HG03039 (cell line): ENCODE data around the gene UBL5.
A peak's percentile ranks its signal among the peaks of the same experiment; 100 is the strongest.
"Not testable (repeated sequence)": the region's sequence is repeated elsewhere in the genome, so short reads cannot be mapped to it uniquely, and the experiment has no call there.

Experiments used
- ATAC-seq: cut with Tn5 transposase; IDR thresholded peaks from one replicate; pipeline ENCODE4 v1.9.1; 2021; ENCODE audit warnings: mild to moderate bottlenecking, moderate library complexity; ENCODE audit not compliant: unreplicated experiment

Gene UBL5

DNA sequence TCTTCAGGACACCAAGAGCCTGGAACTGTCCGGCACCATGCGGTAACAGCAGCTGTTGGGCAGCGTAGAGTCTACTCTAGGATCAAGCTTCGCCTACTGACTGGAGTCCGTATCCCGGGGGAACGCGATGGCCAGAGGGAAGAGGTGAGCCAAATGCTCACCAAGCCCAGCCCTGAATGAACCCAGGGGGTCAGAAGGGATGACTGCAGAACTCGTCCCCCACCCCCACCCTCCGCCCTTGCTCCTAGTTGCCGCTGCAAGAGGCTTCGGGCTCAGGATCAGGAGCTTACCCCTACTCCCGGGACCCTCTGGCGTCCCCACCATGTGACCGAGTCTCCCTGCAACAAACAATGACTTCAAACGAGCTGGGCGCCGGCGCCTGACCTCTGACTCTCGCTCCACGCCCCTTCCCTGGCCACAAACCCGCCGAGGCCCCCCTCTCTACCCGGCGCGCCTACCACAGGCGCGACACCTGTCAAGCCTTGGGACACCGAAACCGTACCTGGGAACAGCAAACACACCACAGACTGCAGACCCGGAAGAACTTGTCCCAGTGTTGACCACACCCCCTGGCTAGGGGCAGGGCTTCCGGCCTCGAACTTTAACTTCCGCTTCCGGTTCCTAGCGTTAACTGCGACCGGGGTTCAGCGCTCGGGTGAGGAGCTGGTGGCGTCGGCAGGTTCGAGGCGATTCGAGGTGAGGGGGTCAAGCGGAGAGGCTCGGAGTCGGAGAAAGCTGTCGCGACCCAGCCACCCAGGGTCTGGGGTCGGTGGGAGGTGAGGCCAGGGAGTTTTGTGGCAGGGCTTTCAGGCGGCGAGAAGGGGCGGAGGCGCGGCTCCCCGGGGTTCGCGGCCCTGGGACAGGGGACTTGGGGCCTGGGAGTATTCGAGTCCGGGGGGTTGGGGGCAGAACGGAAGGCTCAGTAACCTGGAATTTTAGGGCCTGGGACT lies at the start of gene UBL5:
UBL5 (plus strand) TSS at position 630 of the 950 bp plus-strand sequence. CDS start 420 bp downstream, outside the sequence.
- peak; percentile 91 for ATAC-seq

GRCh38 chr19:9782338-9782737 lies 45.4 kb upstream of the UBL5 start:
- ATAC-seq: no peak

DNA sequence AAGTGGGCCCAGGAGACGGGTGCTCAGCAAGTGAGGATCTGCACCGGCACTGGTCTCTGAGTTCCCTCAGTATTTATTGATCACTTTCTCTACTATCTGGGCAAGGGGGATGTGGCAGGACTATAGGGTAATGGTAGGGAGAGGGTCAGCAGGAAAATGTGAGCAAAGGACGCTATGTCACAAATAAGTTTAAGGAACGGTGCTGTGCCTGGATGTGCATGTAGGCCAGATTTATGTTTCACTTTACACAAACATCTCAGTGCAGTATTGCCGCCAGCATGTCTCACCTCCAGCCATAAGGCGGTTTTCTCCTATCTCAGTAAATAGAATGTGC lies 43.6 kb upstream of the UBL5 start:
- not testable (repeated sequence) for ATAC-seq

GRCh38 chr19:9785367-9786331 lies 42.1 kb upstream of the UBL5 start:
- peak; percentile 60 for ATAC-seq

GRCh38 chr19:9786342-9786741 lies 41.4 kb upstream of the UBL5 start:
- no peak for ATAC-seq

- ATAC-seq: no peak
These were observed 40.9 kb upstream of the UBL5 start for GRCh38 chr19:9786819-9787218.

DNA sequence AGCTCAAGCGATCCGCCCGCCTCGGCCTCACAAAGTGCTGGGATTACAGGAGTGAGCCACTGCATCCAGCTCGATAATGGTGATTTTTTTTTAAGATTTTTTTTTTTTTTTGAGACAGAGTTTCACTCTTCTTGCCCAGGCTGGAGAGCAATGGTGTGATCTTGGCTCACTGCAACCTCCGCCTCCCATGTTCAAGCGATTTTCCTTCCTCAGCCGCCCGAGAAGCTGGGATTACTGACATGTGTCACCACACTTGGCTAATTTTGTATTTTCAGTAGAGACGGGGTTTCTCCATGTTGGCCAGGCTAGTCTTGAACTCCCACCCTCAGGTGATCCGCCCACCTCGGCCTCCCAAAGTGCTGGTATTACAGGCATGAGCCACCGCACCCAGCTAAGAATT lies 39.1 kb upstream of the UBL5 start:
- ATAC-seq: not testable (repeated sequence)

DNA sequence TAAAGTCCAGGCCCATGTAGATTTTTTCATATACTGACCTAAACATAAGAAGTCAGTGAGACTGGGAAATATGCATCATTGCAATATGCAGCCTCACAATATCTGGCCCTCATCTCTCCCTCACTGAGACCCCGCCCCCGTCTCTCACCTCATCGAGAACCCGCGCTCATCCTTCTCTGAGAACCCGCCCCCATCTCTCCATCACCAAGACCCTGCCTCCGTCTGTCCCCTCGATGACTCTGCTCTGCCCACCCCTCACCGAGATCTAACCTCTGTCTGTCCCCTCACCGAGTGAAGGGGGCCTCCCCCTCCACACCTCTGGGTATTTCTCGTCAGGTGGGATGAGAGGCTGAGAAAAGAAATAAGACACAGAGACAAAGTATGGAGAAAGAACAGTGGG lies 38.7 kb upstream of the UBL5 start:
- no peak for ATAC-seq

DNA sequence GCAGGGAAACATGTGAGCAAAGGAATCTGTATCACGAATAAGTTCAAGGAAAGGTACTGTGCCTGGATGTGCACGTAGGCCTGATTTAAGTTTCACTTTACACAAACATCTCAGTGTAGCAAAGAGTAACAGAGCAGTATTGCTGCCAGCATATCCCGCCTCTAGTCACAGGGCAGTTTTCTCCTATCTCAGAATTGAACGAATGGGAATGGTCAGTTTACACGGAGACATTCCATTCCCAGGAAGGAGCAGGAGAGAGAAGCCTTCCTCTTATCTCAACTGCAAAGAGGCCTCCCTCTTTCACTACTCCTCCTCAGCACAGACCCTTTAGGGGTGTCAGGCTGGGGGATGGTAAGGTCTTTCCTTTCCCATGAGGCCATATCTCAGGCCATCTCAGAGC lies 38.1 kb upstream of the UBL5 start:
- ATAC-seq: not testable (repeated sequence)

DNA sequence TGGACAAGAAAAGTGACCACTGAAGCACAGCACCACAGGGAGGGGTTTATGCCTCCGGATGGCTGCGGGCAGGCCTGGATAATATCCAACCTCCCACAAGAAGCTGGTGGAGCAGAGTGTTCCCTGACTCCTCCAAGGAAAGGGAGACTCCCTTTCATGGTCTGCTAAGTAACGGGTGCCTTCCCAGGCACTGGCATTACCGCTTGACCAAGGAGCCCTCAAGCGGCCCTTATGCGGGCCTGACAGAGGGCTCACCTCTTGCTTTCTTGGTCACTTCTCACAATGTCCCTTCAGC lies 36.7 kb upstream of the UBL5 start:
- ATAC-seq: not testable (repeated sequence)

- ATAC-seq: peak; percentile 33
These were observed 36.0 kb upstream of the UBL5 start for GRCh38 chr19:9791552-9792205.

DNA sequence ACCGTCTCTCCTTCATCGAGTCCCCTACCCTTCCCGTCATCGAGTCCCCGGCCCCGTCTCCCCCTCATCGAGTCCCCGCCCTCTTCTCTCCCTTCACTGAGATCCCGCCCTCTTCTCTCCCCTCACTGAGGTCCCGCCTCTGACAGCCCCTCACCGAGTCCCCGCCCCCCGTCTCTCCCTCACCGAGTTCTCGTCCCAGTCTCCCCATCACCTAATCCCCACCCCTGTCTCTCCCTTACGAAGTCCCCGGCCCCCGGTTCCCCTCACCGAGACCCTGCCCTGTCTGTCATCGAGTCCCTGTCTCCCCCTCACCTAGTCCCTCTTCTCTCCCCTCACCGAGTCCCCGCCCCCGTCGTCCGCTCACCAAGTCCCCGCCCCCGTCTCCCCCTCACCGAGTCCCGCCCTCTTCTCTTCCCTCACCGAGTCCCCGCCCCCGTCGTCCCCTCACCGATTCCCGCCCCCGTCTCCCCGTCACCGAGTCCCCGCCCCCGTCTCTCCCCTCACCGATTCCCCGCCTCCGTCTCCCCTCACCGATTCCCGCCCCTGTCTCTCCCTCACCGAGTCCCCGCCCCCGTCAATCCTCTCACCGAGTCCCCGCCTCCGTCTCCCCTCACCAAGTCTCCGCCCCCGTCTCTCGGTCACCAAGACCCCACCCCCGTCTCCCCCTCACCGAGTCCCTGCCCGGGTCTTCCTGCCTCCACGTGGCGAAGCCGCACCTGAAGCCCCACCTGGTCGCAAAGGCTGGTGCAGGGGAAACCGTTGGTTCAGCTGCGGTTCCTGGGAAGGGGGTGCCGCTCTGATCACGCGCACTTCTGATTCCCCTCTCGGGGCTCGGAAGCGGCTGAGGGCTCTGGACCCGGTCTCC lies 35.3 kb upstream of the UBL5 start:
- peak; percentile 37 for ATAC-seq

GRCh38 chr19:9793071-9793591 lies 34.6 kb upstream of the UBL5 start:
- ATAC-seq: peak; percentile 6

- no peak for ATAC-seq
These were observed 31.5 kb upstream of the UBL5 start for GRCh38 chr19:9796113-9796773.

DNA sequence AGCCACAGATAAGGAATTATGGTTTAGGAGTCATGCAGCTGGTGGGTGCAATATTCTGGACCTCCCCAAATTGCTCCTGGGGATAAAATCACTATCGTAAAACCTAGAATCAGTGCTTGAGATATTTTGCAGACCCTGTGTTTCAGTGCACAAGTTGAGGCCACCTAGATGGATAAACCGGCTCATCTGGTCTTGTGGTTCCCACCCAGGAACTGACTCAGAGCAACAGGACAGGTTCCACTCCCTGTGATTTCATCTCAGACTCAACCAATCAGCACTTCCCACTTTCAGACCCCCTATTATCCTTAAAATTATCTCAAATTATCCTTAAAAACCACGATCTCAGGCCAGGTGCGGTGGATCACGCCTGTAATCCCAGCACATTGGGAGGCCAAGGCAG lies 29.8 kb upstream of the UBL5 start:
- ATAC-seq: no peak

DNA sequence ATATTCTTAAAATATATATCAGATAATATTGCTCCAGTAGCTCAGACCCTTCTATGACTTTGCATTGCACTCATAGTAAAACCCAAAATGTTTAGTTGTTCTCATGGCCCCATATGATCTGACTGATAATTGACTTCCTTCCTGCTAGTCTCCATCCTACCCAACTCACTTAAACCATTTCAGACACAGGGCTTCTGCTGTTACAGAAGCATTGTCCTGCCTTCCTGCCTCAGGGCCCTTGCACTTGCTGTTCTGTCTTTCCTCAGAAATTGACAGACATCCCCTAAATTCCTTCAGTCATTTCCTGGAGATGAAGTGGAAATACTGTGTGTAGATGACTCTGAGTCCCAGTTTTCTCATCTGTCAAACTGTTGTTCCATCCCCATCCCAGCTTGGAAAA lies 28.6 kb upstream of the UBL5 start:
- ATAC-seq: no peak

- ATAC-seq: no peak
These were observed 25.7 kb upstream of the UBL5 start for GRCh38 chr19:9801976-9802375.

- no peak for ATAC-seq
These were observed 20.9 kb upstream of the UBL5 start for GRCh38 chr19:9806803-9807202.
